ENCODE measurements around the gene FICD. TPM values are rescaled to one million over a fixed set of nuclear protein-coding genes. Genes with fewer than 3 reads are reported as not detected.

FICD gene
- total and polyA plus RNA-seq, 2 of the 13 experiments (the other 11 are each of a cell fraction or from before 2014, with no cell fraction given) = 0.99 to 3.0 TPM

- TF ChIP-seq CSRNP1 (CRISPR knock-in tag; IDR thresholded peaks at IDR 0.05) = no peak
- TF ChIP-seq XRCC5 (optimal IDR thresholded peaks at IDR 0.05; ENCODE audit: low read length) = peak; percentile 84
- TF ChIP-seq MAX (IDR thresholded peaks at IDR 0.05) = 0 out of 2 replicates have a peak, but pooled peaks have one; percentile 52
- TF ChIP-seq TBX3 (IDR thresholded peaks at IDR 0.05; ENCODE audit: borderline replicate concordance) = no peak
- TF ChIP-seq PATZ1 (CRISPR knock-in tag; IDR thresholded peaks at IDR 0.05) = no peak
- TF ChIP-seq ZNF556 (CRISPR knock-in tag; IDR thresholded peaks at IDR 0.05; ENCODE audit: borderline replicate concordance) = no peak
- TF ChIP-seq ZBTB10 (CRISPR knock-in tag; IDR thresholded peaks at IDR 0.05; ENCODE audit: borderline replicate concordance) = peak; percentile 33; the same call in 1 of the 2 replicates
- TF ChIP-seq NFYB (CRISPR knock-in tag; IDR thresholded peaks at IDR 0.05) = peak; percentile 97
- no peak for TF ChIP-seq ZBTB46 (CRISPR knock-in tag; IDR thresholded peaks at IDR 0.05; ENCODE audit: borderline replicate concordance)
- TF ChIP-seq RARG (CRISPR knock-in tag; IDR thresholded peaks at IDR 0.05; ENCODE audit: low read depth) = no peak
- TF ChIP-seq ATF7-NPFF (CRISPR knock-in tag; IDR thresholded peaks at IDR 0.05; ENCODE audit: low read depth) = peak; percentile 30; the same call in 1 of the 2 replicates
- peak; percentile 64 for TF ChIP-seq RFX5 (IDR thresholded peaks at IDR 0.05; ENCODE audit: low read depth, low read length)
- no peak for TF ChIP-seq ZSCAN29 (CRISPR knock-in tag; conservative IDR thresholded peaks at IDR 0.05)
- TF ChIP-seq GMEB2 (CRISPR knock-in tag; IDR thresholded peaks at IDR 0.05; ENCODE audit: low read depth) = no peak
- no peak for TF ChIP-seq NONO (IDR thresholded peaks at IDR 0.05)
- no peak for TF ChIP-seq NONO (CRISPR knock-in tag; conservative IDR thresholded peaks at IDR 0.05)
- no peak for TF ChIP-seq HMGA1 (CRISPR knock-in tag; conservative IDR thresholded peaks at IDR 0.05)
Measured at GRCh38 chr12:108514973-108515814, at the start of gene FICD (continued).

Measured in HepG2 (cell line).